IPS-15b (cell line): ENCODE results near the gene KRT4.
"Not testable (repeated sequence)": the region's sequence is repeated elsewhere in the genome, so short reads cannot be mapped to it uniquely, and the experiment has no call there.

Source experiments
- H3K27me3 ChIP-seq: one replicate; pipeline ENCODE4 v1.6.1; 2013; ENCODE audit warnings: low read length; ENCODE audit not compliant: control insufficient read depth, insufficient read depth
- H3K36me3 ChIP-seq: one replicate; pipeline ENCODE4 v1.6.1; 2013; ENCODE audit warnings: low read length; ENCODE audit not compliant: control insufficient read depth, insufficient read depth
- H3K4me1 ChIP-seq: one replicate; pipeline ENCODE4 v1.6.1; 2013; ENCODE audit warnings: mild to moderate bottlenecking, low read length; ENCODE audit not compliant: control insufficient read depth, insufficient read depth
- H3K4me3 ChIP-seq: one replicate; pipeline ENCODE4 v1.5.1; 2013; ENCODE audit warnings: low read depth, low read length
- H3K9ac ChIP-seq: one replicate; pipeline ENCODE4 v1.6.1; 2013; ENCODE audit warnings: low read depth, mild to moderate bottlenecking, low read length
- H3K9me3 ChIP-seq: one replicate; pipeline ENCODE4 v1.6.1; 2013; ENCODE audit warnings: mild to moderate bottlenecking, low read length; ENCODE audit not compliant: control insufficient read depth, insufficient read depth

The KRT4 gene

GRCh38 chr12:52769354-52769753, 44.6 kb downstream of the KRT4 start:
- no peaks in the 10 kb centered on the region for H3K27me3 ChIP-seq
- no peaks in the 10 kb centered on the region for H3K9me3 ChIP-seq
- H3K4me3 ChIP-seq, result no peak overlapping the region

GRCh38 chr12:52768479-52769200, 45.3 kb downstream of the KRT4 start:
- H3K27me3 ChIP-seq, result no peaks in the 10 kb centered on the region
- no peaks in the 10 kb centered on the region for H3K36me3 ChIP-seq
- H3K9me3 ChIP-seq, result no peaks in the 10 kb centered on the region
- H3K4me3 ChIP-seq, result no peak overlapping the region
- H3K4me1 ChIP-seq, result no peaks in the 10 kb centered on the region
- no peak overlapping the region for H3K9ac ChIP-seq

More at GRCh38 chr12:52769354-52769753, 44.6 kb downstream of the KRT4 start:
- Histone ChIP-seq H3K36me3 (no peaks in the 10 kb centered on the region), H3K4me1 (no peaks in the 10 kb centered on the region), H3K9ac (no peak overlapping the region)

- Histone ChIP-seq H3K36me3 (no peaks in the 10 kb centered on the region), H3K9ac (no peak overlapping the region), H3K4me3 (no peak overlapping the region), H3K27me3 (no peaks in the 10 kb centered on the region), H3K4me1 (no peaks in the 10 kb centered on the region), H3K9me3 (no peaks in the 10 kb centered on the region)
Observed at GRCh38 chr12:52767427-52767826, 46.5 kb downstream of the KRT4 start.

- Histone ChIP-seq H3K4me1 (no peaks in the 10 kb centered on the region), H3K9me3 (no peaks in the 10 kb centered on the region), H3K36me3 (no peaks in the 10 kb centered on the region), H3K4me3 (no peak overlapping the region), H3K9ac (no peak overlapping the region), H3K27me3 (no peaks in the 10 kb centered on the region)
Observed at GRCh38 chr12:52767020-52767379, 46.9 kb downstream of the KRT4 start.

GRCh38 chr12:52766351-52767019, 47.4 kb downstream of the KRT4 start:
- H3K27me3 ChIP-seq, result no peaks in the 10 kb centered on the region
- no peaks in the 10 kb centered on the region for H3K4me1 ChIP-seq
- H3K9me3 ChIP-seq, result no peaks in the 10 kb centered on the region
- H3K9ac ChIP-seq, result no peak overlapping the region
- no peaks in the 10 kb centered on the region for H3K36me3 ChIP-seq
- no peak overlapping the region for H3K4me3 ChIP-seq

- Histone ChIP-seq H3K4me1 (no peaks in the 10 kb centered on the region), H3K9me3 (no peaks in the 10 kb centered on the region), H3K4me3 (no peak overlapping the region), H3K9ac (no peak overlapping the region), H3K27me3 (no peaks in the 10 kb centered on the region), H3K36me3 (no peaks in the 10 kb centered on the region)
Observed at GRCh38 chr12:52765702-52766101, 48.2 kb downstream of the KRT4 start.

GRCh38 chr12:52763991-52764390, 49.9 kb downstream of the KRT4 start:
- Histone ChIP-seq H3K4me1 (no peaks in the 10 kb centered on the region), H3K9ac (no peak overlapping the region), H3K9me3 (no peaks in the 10 kb centered on the region), H3K27me3 (no peaks in the 10 kb centered on the region), H3K36me3 (no peaks in the 10 kb centered on the region), H3K4me3 (no peak overlapping the region)

GRCh38 chr12:52763036-52763659, 50.8 kb downstream of the KRT4 start:
- no peaks in the 10 kb centered on the region for H3K9me3 ChIP-seq
- no peaks in the 10 kb centered on the region for H3K4me1 ChIP-seq
- no peak overlapping the region for H3K9ac ChIP-seq
- no peak overlapping the region for H3K4me3 ChIP-seq
- peaks cover under 1% of the 10 kb centered on the region for H3K27me3 ChIP-seq
- H3K36me3 ChIP-seq, result no peaks in the 10 kb centered on the region

- Histone ChIP-seq H3K9ac (no peak overlapping the region), H3K36me3 (no peaks in the 10 kb centered on the region), H3K27me3 (peaks cover 6% of the 10 kb centered on the region), H3K4me3 (no peak overlapping the region), H3K9me3 (no peaks in the 10 kb centered on the region), H3K4me1 (no peaks in the 10 kb centered on the region)
Observed at GRCh38 chr12:52761802-52762201, 52.1 kb downstream of the KRT4 start.

GRCh38 chr12:52761218-52761617, 52.7 kb downstream of the KRT4 start:
- H3K4me3 ChIP-seq, H3K9me3 ChIP-seq, H3K27me3 ChIP-seq, H3K4me1 ChIP-seq, H3K9ac ChIP-seq, H3K36me3 ChIP-seq: not testable (repeated sequence)

GRCh38 chr12:52760623-52761022, 53.3 kb downstream of the KRT4 start:
- H3K4me1 ChIP-seq, result no peaks in the 10 kb centered on the region

GRCh38 chr12:52759695-52760094, 54.2 kb downstream of the KRT4 start:
- Histone ChIP-seq H3K4me3 (no peak overlapping the region), H3K36me3 (no peaks in the 10 kb centered on the region), H3K27me3 (peaks cover 6% of the 10 kb centered on the region), H3K4me1 (no peaks in the 10 kb centered on the region), H3K9me3 (no peaks in the 10 kb centered on the region), H3K9ac (no peak overlapping the region)

More at GRCh38 chr12:52760623-52761022, 53.3 kb downstream of the KRT4 start:
- Histone ChIP-seq H3K36me3 (no peaks in the 10 kb centered on the region), H3K9ac (no peak overlapping the region), H3K4me3 (no peak overlapping the region), H3K27me3 (peaks cover 6% of the 10 kb centered on the region), H3K9me3 (no peaks in the 10 kb centered on the region)
